Esophagus muscularis mucosa (tissue), 3 donors: Measurements from ENCODE around the gene CTIF.

Experiments
- POLR2AphosphoS5 ChIP-seq, 2 donors: sonication (generic); formaldehyde crosslinking; IDR thresholded peaks; one replicate each; pipeline ENCODE4 v1.6.1; 2017; ENCODE audit warnings: antibody characterized with exemption in 2 of 2
- TF ChIP-seq, protein P1 (sequence below), 3 experiments: fragments of 200-600 bp in 2 of 3; fragments of 450-650 bp in 1 of 3; sonication (generic) in 2 of 3; IDR thresholded peaks; one replicate each; pipeline ENCODE4 v1.5.1; 2017 to 2019; ENCODE audit warnings: antibody characterized with exemption in 3 of 3, mild to moderate bottlenecking in 2 of 3, moderate library complexity in 1 of 3

DNA sequence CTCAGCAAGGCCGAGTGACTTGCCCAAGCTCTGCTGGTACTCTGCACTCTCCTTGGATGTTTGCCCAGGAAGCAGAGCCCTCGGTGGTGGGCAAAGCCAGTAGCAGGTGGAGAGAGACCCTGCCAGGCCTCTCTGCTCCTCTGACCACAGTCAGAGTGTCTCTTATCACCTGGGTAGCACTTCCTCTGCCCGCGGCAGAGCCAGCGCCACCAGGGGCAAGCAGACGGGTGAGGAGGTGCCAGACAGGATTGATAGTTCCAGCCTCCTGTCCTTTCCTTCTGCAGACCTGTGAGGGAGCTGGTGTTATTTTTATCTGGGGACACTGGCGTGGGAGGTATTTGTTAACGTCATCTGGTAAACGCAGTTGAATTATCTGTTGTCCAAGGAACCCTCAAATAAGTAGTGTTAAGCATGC lies 259.0 kb downstream of the CTIF start:
- TF ChIP-seq, protein P1, sequence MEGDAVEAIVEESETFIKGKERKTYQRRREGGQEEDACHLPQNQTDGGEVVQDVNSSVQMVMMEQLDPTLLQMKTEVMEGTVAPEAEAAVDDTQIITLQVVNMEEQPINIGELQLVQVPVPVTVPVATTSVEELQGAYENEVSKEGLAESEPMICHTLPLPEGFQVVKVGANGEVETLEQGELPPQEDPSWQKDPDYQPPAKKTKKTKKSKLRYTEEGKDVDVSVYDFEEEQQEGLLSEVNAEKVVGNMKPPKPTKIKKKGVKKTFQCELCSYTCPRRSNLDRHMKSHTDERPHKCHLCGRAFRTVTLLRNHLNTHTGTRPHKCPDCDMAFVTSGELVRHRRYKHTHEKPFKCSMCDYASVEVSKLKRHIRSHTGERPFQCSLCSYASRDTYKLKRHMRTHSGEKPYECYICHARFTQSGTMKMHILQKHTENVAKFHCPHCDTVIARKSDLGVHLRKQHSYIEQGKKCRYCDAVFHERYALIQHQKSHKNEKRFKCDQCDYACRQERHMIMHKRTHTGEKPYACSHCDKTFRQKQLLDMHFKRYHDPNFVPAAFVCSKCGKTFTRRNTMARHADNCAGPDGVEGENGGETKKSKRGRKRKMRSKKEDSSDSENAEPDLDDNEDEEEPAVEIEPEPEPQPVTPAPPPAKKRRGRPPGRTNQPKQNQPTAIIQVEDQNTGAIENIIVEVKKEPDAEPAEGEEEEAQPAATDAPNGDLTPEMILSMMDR (IDR thresholded peaks at IDR 0.05): no peak
- TF ChIP-seq POLR2AphosphoS5 (IDR thresholded peaks at IDR 0.05): no peak
